ENCODE measurements around the gene SURF1. TPM values are rescaled to one million over a fixed set of nuclear protein-coding genes. Genes with fewer than 3 reads are reported as not detected.

The SURF1 gene
- total and polyA plus RNA-seq, 2 donors (not counting 1 experiment from before 2014, with no cell fraction given) = 44.1 to 54.5 TPM

GRCh38 chr9:133340256-133340655 is 16.0 kb downstream of the SURF1 start:
- Histone ChIP-seq H3K79me2 (ENCODE audit: control insufficient read depth, insufficient read depth, low read length) (peaks cover 26% of the 10 kb centered on the region), H3K9me3 (ENCODE audit: control extremely low read depth in 1 of 3, control insufficient read depth in 2 of 3, insufficient read depth in 1 of 3, low read length in 2 of 3) (peaks cover 0 to 13% (median 3%) of the 10 kb centered on the region in 3 donors), H3K4me2 (replicated peaks; ENCODE audit: low read depth, low read length, poor library complexity, severe bottlenecking) (peak overlapping the region; percentile 67), H3K4me1 (ENCODE audit: control insufficient read depth in 2 of 2, insufficient read depth in 2 of 2, low read length in 2 of 2) (peaks cover 31 to 57% of the 10 kb centered on the region in 2 donors), H3K27me3 (replicated peaks in 1 of 4; ENCODE audit: control extremely low read depth in 1 of 4, control insufficient read depth in 3 of 4, insufficient read depth in 4 of 4, low read length in 3 of 4) (no peaks in the 10 kb centered on the region), H3K4me3 (ENCODE audit: control extremely low read depth in 1 of 5, extremely low read depth in 1 of 5, insufficient read depth in 1 of 5, low read depth in 2 of 5, low read length in 4 of 5) (peak overlapping the region in 1 of 5 experiments; percentile 14), H2AFZ (ENCODE audit: insufficient read depth, low read depth, low read length, poor library complexity, severe bottlenecking) (peak overlapping the region; percentile 37), H3K27ac (ENCODE audit: low read length in 2 of 2) (peak overlapping the region; percentile 75), H4K20me1 (ENCODE audit: control insufficient read depth, insufficient read depth, low read length, poor library complexity, severe bottlenecking) (peaks cover 3% of the 10 kb centered on the region), H3K36me3 (replicated peaks in 1 of 2; ENCODE audit: control extremely low read depth in 1 of 2, control insufficient read depth in 1 of 2, extremely low read depth in 1 of 2, insufficient read depth in 2 of 2, low read length in 1 of 2) (peaks cover 0 to 52% of the 10 kb centered on the region in 2 experiments), H3K9ac (ENCODE audit: low read length) (peak overlapping the region; percentile 28)
- no peak for TF ChIP-seq CTCF (IDR thresholded peaks at IDR 0.05)
- no peak for TF ChIP-seq EZH2 (IDR thresholded peaks at IDR 0.05; ENCODE audit: borderline replicate concordance, insufficient read depth, low read depth, low read length, poor library complexity, severe bottlenecking)
- H3K9me3 Mint-ChIP-seq (ENCODE audit: insufficient read depth) = no peaks in the 10 kb centered on the region
- H3K27me3 Mint-ChIP-seq = no peaks in the 10 kb centered on the region
- peak overlapping the region; percentile 86 for H3K27ac Mint-ChIP-seq
- H3K4me1 Mint-ChIP-seq = peaks cover 56% of the 10 kb centered on the region
- no peak for ATAC-seq (ENCODE audit: low read depth)
- no CpG with 5 or more reads among the region's 3 CpGs for WGBS (ENCODE audit: insufficient coverage)
- intact Hi-C loops (cut with micrococcal nuclease) = no loop called here
- POLR2A ChIA-PET = interaction anchor here (1.3 kb wide), 1 partner anchor 8 kb away, joined by 5 read pairs; the partner anchor contains the start of genes MED22 and RPL7A
- H3K4me3 Mint-ChIP-seq = peak overlapping the region; percentile 70
- CTCF ChIA-PET = interaction anchor here (1.8 kb wide), 1 partner anchor 14 kb away, joined by 5 read pairs; no protein-coding TSS in a partner anchor
- DNase-seq = peak; percentile 59

- DNase-seq (no peak), ATAC-seq (ENCODE audit: low read depth) (no peak)
- Histone ChIP-seq H3K4me2 (replicated peaks; ENCODE audit: low read depth, low read length, poor library complexity, severe bottlenecking) (peak overlapping the region; percentile 67), H3K9me3 (ENCODE audit: control extremely low read depth in 1 of 3, control insufficient read depth in 2 of 3, insufficient read depth in 1 of 3, low read length in 2 of 3) (peaks cover 0 to 13% (median 3%) of the 10 kb centered on the region in 3 donors), H3K36me3 (replicated peaks in 1 of 2; ENCODE audit: control extremely low read depth in 1 of 2, control insufficient read depth in 1 of 2, extremely low read depth in 1 of 2, insufficient read depth in 2 of 2, low read length in 1 of 2) (peaks cover 0 to 48% of the 10 kb centered on the region in 2 experiments), H2AFZ (ENCODE audit: insufficient read depth, low read depth, low read length, poor library complexity, severe bottlenecking) (no peak overlapping the region), H3K27me3 (replicated peaks in 1 of 4; ENCODE audit: control extremely low read depth in 1 of 4, control insufficient read depth in 3 of 4, insufficient read depth in 4 of 4, low read length in 3 of 4) (no peaks in the 10 kb centered on the region), H4K20me1 (ENCODE audit: control insufficient read depth, insufficient read depth, low read length, poor library complexity, severe bottlenecking) (peaks cover 9% of the 10 kb centered on the region), H3K79me2 (ENCODE audit: control insufficient read depth, insufficient read depth, low read length) (peaks cover 29% of the 10 kb centered on the region), H3K9ac (ENCODE audit: low read length) (no peak overlapping the region), H3K4me3 (ENCODE audit: control extremely low read depth in 1 of 5, extremely low read depth in 1 of 5, insufficient read depth in 1 of 5, low read depth in 2 of 5, low read length in 4 of 5) (no peak overlapping the region), H3K27ac (ENCODE audit: low read length in 2 of 2) (peak overlapping the region; percentile 75), H3K4me1 (ENCODE audit: control insufficient read depth in 2 of 2, insufficient read depth in 2 of 2, low read length in 2 of 2) (peaks cover 37 to 63% of the 10 kb centered on the region in 2 donors)
- Mint-ChIP-seq H3K9me3 (ENCODE audit: insufficient read depth) (no peaks in the 10 kb centered on the region), H3K27me3 (no peaks in the 10 kb centered on the region), H3K4me3 (peak overlapping the region; percentile 57), H3K27ac (peak overlapping the region; percentile 85), H3K4me1 (peaks cover 59% of the 10 kb centered on the region)
- intact Hi-C loops (cut with micrococcal nuclease) = no loop called here
- 100% methylated on average over 5 of the region's 5 CpGs for WGBS (ENCODE audit: insufficient coverage)
- POLR2A ChIA-PET = interaction anchor here (1.3 kb wide), 1 partner anchor 9 kb away, joined by 5 read pairs; the partner anchor contains the start of genes MED22 and RPL7A
- CTCF ChIA-PET = interaction anchor here (1.8 kb wide), 1 partner anchor 14 kb away, joined by 5 read pairs; no protein-coding TSS in a partner anchor
- TF ChIP-seq EZH2 (IDR thresholded peaks at IDR 0.05; ENCODE audit: borderline replicate concordance, insufficient read depth, low read depth, low read length, poor library complexity, severe bottlenecking) = no peak
- no peak for TF ChIP-seq CTCF (IDR thresholded peaks at IDR 0.05)
Observed at GRCh38 chr9:133339641-133340040, 16.6 kb downstream of the SURF1 start.

Measured in B cell (primary cell).